PC-9 (cell line): Measurements from ENCODE around the gene CEP68.

Source experiments
- EZH2 ChIP-seq: fragments of 200-600 bp; sonication (generic); IDR thresholded peaks from 2 replicates; pipeline ENCODE4 v1.8.0; 2017; ENCODE audit warnings: antibody characterized with exemption, low read depth
- TF ChIP-seq, protein P1 (sequence below): fragments of 200-600 bp; sonication (generic); conservative IDR thresholded peaks from 2 replicates; pipeline ENCODE4 v1.6.1; 2017; ENCODE audit warnings: mixed run types, antibody characterized with exemption, mild to moderate bottlenecking, moderate library complexity

DNA sequence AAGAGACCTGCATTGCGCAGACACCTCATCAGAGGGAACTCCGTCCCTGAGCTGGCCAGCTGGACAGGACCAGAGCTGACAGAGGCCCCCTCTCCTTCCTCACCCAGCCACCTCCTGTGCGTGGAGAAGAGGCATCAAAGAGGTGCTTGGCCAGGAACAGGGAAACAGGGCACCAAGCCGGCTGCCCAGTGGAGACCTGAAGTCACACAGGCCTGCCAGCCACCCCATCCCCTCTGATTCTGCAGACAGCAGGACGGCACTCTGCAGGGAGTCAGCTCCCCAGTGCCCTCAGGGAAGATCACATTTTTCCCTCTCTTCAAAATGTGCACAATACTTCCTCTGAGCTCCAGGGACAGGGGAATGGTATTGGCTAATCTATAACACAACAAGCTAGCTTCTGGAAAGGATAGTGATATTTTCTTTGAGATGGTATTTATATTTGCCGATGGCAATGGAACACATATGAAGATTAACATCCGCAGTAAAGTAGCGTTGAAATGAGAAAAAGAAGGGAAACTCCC, 36.5 kb upstream of the CEP68 start:
- TF ChIP-seq, protein P1, sequence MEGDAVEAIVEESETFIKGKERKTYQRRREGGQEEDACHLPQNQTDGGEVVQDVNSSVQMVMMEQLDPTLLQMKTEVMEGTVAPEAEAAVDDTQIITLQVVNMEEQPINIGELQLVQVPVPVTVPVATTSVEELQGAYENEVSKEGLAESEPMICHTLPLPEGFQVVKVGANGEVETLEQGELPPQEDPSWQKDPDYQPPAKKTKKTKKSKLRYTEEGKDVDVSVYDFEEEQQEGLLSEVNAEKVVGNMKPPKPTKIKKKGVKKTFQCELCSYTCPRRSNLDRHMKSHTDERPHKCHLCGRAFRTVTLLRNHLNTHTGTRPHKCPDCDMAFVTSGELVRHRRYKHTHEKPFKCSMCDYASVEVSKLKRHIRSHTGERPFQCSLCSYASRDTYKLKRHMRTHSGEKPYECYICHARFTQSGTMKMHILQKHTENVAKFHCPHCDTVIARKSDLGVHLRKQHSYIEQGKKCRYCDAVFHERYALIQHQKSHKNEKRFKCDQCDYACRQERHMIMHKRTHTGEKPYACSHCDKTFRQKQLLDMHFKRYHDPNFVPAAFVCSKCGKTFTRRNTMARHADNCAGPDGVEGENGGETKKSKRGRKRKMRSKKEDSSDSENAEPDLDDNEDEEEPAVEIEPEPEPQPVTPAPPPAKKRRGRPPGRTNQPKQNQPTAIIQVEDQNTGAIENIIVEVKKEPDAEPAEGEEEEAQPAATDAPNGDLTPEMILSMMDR, result no peak
- no peak for TF ChIP-seq EZH2
